B cell (primary cell): ENCODE data around the gene CLRN1. TPM values are rescaled to one million over a fixed set of nuclear protein-coding genes. Genes with fewer than 3 reads are reported as not detected.

Experiments
- ATAC-seq: fragments of 200-7000 bp; cut with Tn5 transposase; one replicate; pipeline ENCODE4 v1.10.0; 2021; ENCODE audit warnings: low read depth, mild to moderate bottlenecking, moderate number of reproducible peaks, moderate library complexity
- CTCF ChIA-PET: fragments of 350-600 bp; sonication (Branson Sonifier 250); formaldehyde crosslinking; loops from one replicate; lab custom pipeline; 2021; ENCODE audit warnings: antibody characterized with exemption, inconsistent platforms; lab: Charles Lee
- POLR2A ChIA-PET: fragments of 350-600 bp; sonication (Branson Sonifier 250); formaldehyde crosslinking; loops from one replicate; lab custom pipeline; 2021; ENCODE audit warnings: antibody characterized with exemption; lab: Charles Lee
- DNase-seq: peaks from one replicate; pipeline ENCODE4 v3.0.0; 2013
- H2AFZ ChIP-seq: 2 replicates; pipeline ENCODE4 v1.6.1; 2012; ENCODE audit warnings: mild to moderate bottlenecking, low read depth, low read length; ENCODE audit not compliant: insufficient read depth, poor library complexity, severe bottlenecking
- H3K27ac ChIP-seq, 2 donors: 1 replicate in 1 of 2; 2 replicates in 1 of 2; pipeline ENCODE4 v1.5.1; 2012 to 2013; ENCODE audit warnings: low read length in 2 of 2, mild to moderate bottlenecking in 2 of 2, moderate library complexity in 1 of 2
- H3K27me3 ChIP-seq, 4 experiments: fragments of 200-600 bp in 1 of 4; sonication (generic) in 1 of 4; replicated peaks in 1 of 4; 1 replicate in 2 of 4; 2 replicates in 2 of 4; pipeline versions ENCODE4 v1.6.1 to v1.7.0; 2013 to 2016; ENCODE audit warnings: low read length in 3 of 4, mild to moderate bottlenecking in 2 of 4, mixed read lengths in 1 of 4, moderate library complexity in 1 of 4; ENCODE audit not compliant: insufficient read depth in 4 of 4, control insufficient read depth in 3 of 4; ENCODE audit errors: control extremely low read depth in 1 of 4
- H3K36me3 ChIP-seq, 2 experiments: replicated peaks in 1 of 2; 1 replicate in 1 of 2; 2 replicates in 1 of 2; pipeline versions ENCODE4 v1.6.1 to v1.7.1; 2013; ENCODE audit warnings: low read length in 1 of 2; ENCODE audit not compliant: insufficient read depth in 2 of 2, control insufficient read depth in 1 of 2; ENCODE audit errors: control extremely low read depth in 1 of 2, extremely low read depth in 1 of 2
- H3K4me1 ChIP-seq, 2 donors: fragments of 200-600 bp in 1 of 2; sonication (generic) in 1 of 2; 1 replicate in 1 of 2; 2 replicates in 1 of 2; pipeline versions ENCODE4 v1.5.1 to v1.6.1; 2013 to 2017; ENCODE audit warnings: low read length in 2 of 2; ENCODE audit not compliant: control insufficient read depth in 2 of 2, insufficient read depth in 2 of 2
- H3K4me2 ChIP-seq: replicated peaks from 2 replicates; pipeline ENCODE3; 2012; ENCODE audit warnings: mild to moderate bottlenecking, low read depth, low read length; ENCODE audit not compliant: poor library complexity, severe bottlenecking
- H3K4me3 ChIP-seq, 5 experiments: fragments of 200-600 bp in 1 of 5; sonication (generic) in 1 of 5; 1 replicate in 3 of 5; 2 replicates in 2 of 5; pipeline versions ENCODE4 v1.5.1 to v1.7.0; 2011 to 2016; ENCODE audit warnings: low read length in 4 of 5, mild to moderate bottlenecking in 4 of 5, low read depth in 2 of 5, control low read depth in 1 of 5, moderate library complexity in 1 of 5; ENCODE audit not compliant: insufficient read depth in 1 of 5; ENCODE audit errors: control extremely low read depth in 1 of 5, extremely low read depth in 1 of 5
- H3K79me2 ChIP-seq: fragments of 200-600 bp; sonication (generic); one replicate; pipeline ENCODE4 v1.6.0; 2016; ENCODE audit warnings: low read length; ENCODE audit not compliant: control insufficient read depth, insufficient read depth
- H3K9ac ChIP-seq: fragments of 200-600 bp; sonication (generic); 2 replicates; pipeline ENCODE4 v1.6.1; 2017; ENCODE audit warnings: mild to moderate bottlenecking, low read length, moderate library complexity
- H3K9me3 ChIP-seq, 3 donors: one replicate each; pipeline versions ENCODE4 v1.6.1 to v1.7.1; 2013; ENCODE audit warnings: low read length in 2 of 3; ENCODE audit not compliant: control insufficient read depth in 2 of 3, insufficient read depth in 1 of 3; ENCODE audit errors: control extremely low read depth in 1 of 3
- H4K20me1 ChIP-seq: 2 replicates; pipeline ENCODE4 v1.6.0; 2012; ENCODE audit warnings: mild to moderate bottlenecking, low read length; ENCODE audit not compliant: insufficient read depth, control insufficient read depth, poor library complexity, severe bottlenecking
- H3K27ac Mint-ChIP-seq: one replicate; pipeline ENCODE4 v1.8.0; 2021; ENCODE audit warnings: mixed read lengths
- H3K27me3 Mint-ChIP-seq: one replicate; pipeline ENCODE4 v1.8.0; 2021; ENCODE audit warnings: mixed read lengths
- H3K4me1 Mint-ChIP-seq: one replicate; pipeline ENCODE4 v1.8.0; 2021; ENCODE audit warnings: mixed read lengths
- H3K4me3 Mint-ChIP-seq: one replicate; pipeline ENCODE4 v1.8.0; 2021; ENCODE audit warnings: mixed read lengths
- H3K9me3 Mint-ChIP-seq: one replicate; pipeline ENCODE4 v1.8.0; 2022; ENCODE audit warnings: mixed read lengths; ENCODE audit not compliant: insufficient read depth
- CTCF ChIP-seq: fragments of 200-600 bp; IDR thresholded peaks from one replicate; pipeline ENCODE4 v1.8.0; 2022; ENCODE audit warnings: antibody characterized with exemption, mild to moderate bottlenecking
- EZH2 ChIP-seq: IDR thresholded peaks from 2 replicates; pipeline ENCODE4 v1.6.1; 2012; ENCODE audit warnings: borderline replicate concordance, low read depth, mild to moderate bottlenecking, moderate library complexity, low read length; ENCODE audit not compliant: insufficient read depth, poor library complexity, severe bottlenecking
- WGBS: methylation state at CpG from one replicate; pipeline ENCODE4 v1.1.5; 2013; ENCODE audit warnings: missing lambda C conversion rate; ENCODE audit not compliant: insufficient coverage; 5-methylcytosine and 5-hydroxymethylcytosine counted together
- intact Hi-C: fragments of 100-400 bp; cut with micrococcal nuclease; formaldehyde crosslinking; loops from one replicate; pipeline ENCODE4 v1.10.0; 2022
- polyA plus RNA-seq: library from polyadenylated mRNA; depleted of rRNA; stranded (reverse); fragments of >200 nt; gene quantifications from 2 replicates; pipeline ENCODE4 v1.2.3, GENCODE V29; 2012
- total RNA-seq, 2 donors: library from RNA; stranded (reverse); fragments of 120-200 nt in 1 of 2; gene quantifications; 1 replicate in 1 of 2; 2 replicates in 1 of 2; pipeline versions ENCODE4 v1.2.3 to v1.2.4, GENCODE V29; 2013 to 2022

CLRN1 gene
- total and polyA plus RNA-seq, 2 donors (not counting 1 experiment from before 2014, with no cell fraction given) = not detected

GRCh38 chr3:150877303-150877702 is 95.2 kb downstream of the CLRN1 start:
- Histone ChIP-seq H2AFZ (no peak overlapping the region), H3K9me3 (no peaks in the 10 kb centered on the region), H3K9ac (no peak overlapping the region), H3K36me3 (no peaks in the 10 kb centered on the region), H3K4me1 (no peaks in the 10 kb centered on the region), H3K79me2 (no peaks in the 10 kb centered on the region), H3K4me3 (no peak overlapping the region), H3K4me2 (no peak overlapping the region), H3K27me3 (no peaks in the 10 kb centered on the region), H3K27ac (no peak overlapping the region), H4K20me1 (no peaks in the 10 kb centered on the region)
- CTCF ChIA-PET = interaction anchor here (1.2 kb wide), 1 partner anchor 93 kb away, joined by 3 read pairs; no protein-coding TSS in a partner anchor
- H3K9me3 Mint-ChIP-seq = no peaks in the 10 kb centered on the region
- TF ChIP-seq CTCF (no peak), EZH2 (no peak)
- no peaks in the 10 kb centered on the region for H3K27me3 Mint-ChIP-seq
- no peak for DNase-seq
- no peak overlapping the region for H3K4me3 Mint-ChIP-seq
- ATAC-seq = no peak
- intact Hi-C loops = no loop called here
- H3K4me1 Mint-ChIP-seq = no peaks in the 10 kb centered on the region
- 100% methylated on average over 1 of the region's 3 CpGs for WGBS
- POLR2A ChIA-PET = no interaction called here
- no peak overlapping the region for H3K27ac Mint-ChIP-seq

GRCh38 chr3:150876611-150877265 is 95.8 kb downstream of the CLRN1 start:
- Histone ChIP-seq H3K9ac (no peak overlapping the region), H3K4me1 (no peaks in the 10 kb centered on the region), H3K36me3 (no peaks in the 10 kb centered on the region), H4K20me1 (no peaks in the 10 kb centered on the region), H3K27me3 (no peaks in the 10 kb centered on the region), H2AFZ (no peak overlapping the region), H3K79me2 (no peaks in the 10 kb centered on the region), H3K9me3 (no peaks in the 10 kb centered on the region), H3K4me3 (no peak overlapping the region), H3K4me2 (no peak overlapping the region), H3K27ac (no peak overlapping the region)
- no peak overlapping the region for H3K4me3 Mint-ChIP-seq
- H3K27me3 Mint-ChIP-seq = no peaks in the 10 kb centered on the region
- ChIA-PET CTCF (no interaction called here), POLR2A (no interaction called here)
- no peaks in the 10 kb centered on the region for H3K4me1 Mint-ChIP-seq
- ATAC-seq (no peak), DNase-seq (no peak)
- 89% methylated on average over 5 of the region's 6 CpGs for WGBS
- no peak for TF ChIP-seq EZH2
- H3K27ac Mint-ChIP-seq = no peak overlapping the region
- intact Hi-C loops = no loop called here
- no peaks in the 10 kb centered on the region for H3K9me3 Mint-ChIP-seq

Other genes starting within 250 kb of the CLRN1 start
- 22.3 and 22.5 TPM in 2 replicates for gene SIAH2, start 209.6 kb downstream of the CLRN1 start, total RNA-seq
- 71.8 and 83.4 TPM in 2 replicates for gene SIAH2, start 209.6 kb downstream of the CLRN1 start, polyA plus RNA-seq
- not detected in 2 replicates for gene MINDY4B, start 67.3 kb downstream of the CLRN1 start, total RNA-seq
- gene MINDY4B, start 67.3 kb downstream of the CLRN1 start, polyA plus RNA-seq = not detected in 2 replicates
- gene MED12L, start 112.9 kb upstream of the CLRN1 start, total RNA-seq = 0.30 and 0.58 TPM in 2 replicates
- gene MED12L, start 112.9 kb upstream of the CLRN1 start, polyA plus RNA-seq = 0.06 and 0.07 TPM in 2 replicates
- gene GPR171, start 230.5 kb upstream of the CLRN1 start, total RNA-seq = 1.1 and 1.6 TPM in 2 replicates
- gene GPR171, start 230.5 kb upstream of the CLRN1 start, polyA plus RNA-seq = 0.75 and 1.3 TPM in 2 replicates